Stimulated activated CD8-positive, alpha-beta memory T cell treated with anti-CD3 and anti-CD28 coated beads, Interleukin-4, amount 100 ng/mL, for 24 hours (primary cell): Measurements from ENCODE around the gene SCART1.
"Not testable (repeated sequence)": the region's sequence is repeated elsewhere in the genome, so short reads cannot be mapped to it uniquely, and the experiment has no call there.

Experiments
- DNase-seq: peaks from one replicate; pipeline ENCODE4 v3.0.0-alpha.2; 2020; ENCODE audit warnings: low read depth

Gene SCART1

GRCh38 chr10:133432789-133433188 is 21.0 kb upstream of the SCART1 start:
- not testable (repeated sequence) for DNase-seq

- no peak for DNase-seq
Observed at GRCh38 chr10:133438711-133439273, 15.0 kb upstream of the SCART1 start.

- no peak for DNase-seq
Observed at GRCh38 chr10:133439517-133440461, 14.0 kb upstream of the SCART1 start.

- DNase-seq: no peak
Observed at GRCh38 chr10:133440633-133441285, 13.0 kb upstream of the SCART1 start.

- DNase-seq: not testable (repeated sequence)
Observed at GRCh38 chr10:133441356-133441755, 12.4 kb upstream of the SCART1 start.

GRCh38 chr10:133441780-133442179 is 12.0 kb upstream of the SCART1 start:
- no peak for DNase-seq

GRCh38 chr10:133442191-133442966 is 11.4 kb upstream of the SCART1 start:
- no peak for DNase-seq

- no peak for DNase-seq
Observed at GRCh38 chr10:133442967-133443924, 10.5 kb upstream of the SCART1 start.

GRCh38 chr10:133444342-133445267 is 9.1 kb upstream of the SCART1 start:
- no peak for DNase-seq

- no peak for DNase-seq
Observed at GRCh38 chr10:133445268-133445732, 8.4 kb upstream of the SCART1 start.

GRCh38 chr10:133445751-133446708 is 7.7 kb upstream of the SCART1 start:
- no peak for DNase-seq

GRCh38 chr10:133446979-133447378 is 6.8 kb upstream of the SCART1 start:
- no peak for DNase-seq

GRCh38 chr10:133448120-133448519 is 5.6 kb upstream of the SCART1 start:
- DNase-seq: no peak

GRCh38 chr10:133451346-133451745 is 2.4 kb upstream of the SCART1 start:
- DNase-seq: no peak

- DNase-seq: no peak
Observed at GRCh38 chr10:133452453-133452852, 1.3 kb upstream of the SCART1 start.

GRCh38 chr10:133454204-133454893 is 604 bp downstream of the SCART1 start:
- DNase-seq: no peak

- DNase-seq: no peak
Observed at GRCh38 chr10:133455196-133455595, 1.5 kb downstream of the SCART1 start.

- no peak for DNase-seq
Observed at GRCh38 chr10:133455611-133456031, 1.9 kb downstream of the SCART1 start.
